GM12872 (cell line): ENCODE results near the gene GPBP1.

Source experiments
- TF ChIP-seq, protein P1 (sequence below): IDR thresholded peaks from 3 replicates; pipeline ENCODE4 v1.5.1; 2011; ENCODE audit warnings: low read depth, mild to moderate bottlenecking, low read length, moderate library complexity; ENCODE audit not compliant: insufficient read depth

The GPBP1 gene

DNA sequence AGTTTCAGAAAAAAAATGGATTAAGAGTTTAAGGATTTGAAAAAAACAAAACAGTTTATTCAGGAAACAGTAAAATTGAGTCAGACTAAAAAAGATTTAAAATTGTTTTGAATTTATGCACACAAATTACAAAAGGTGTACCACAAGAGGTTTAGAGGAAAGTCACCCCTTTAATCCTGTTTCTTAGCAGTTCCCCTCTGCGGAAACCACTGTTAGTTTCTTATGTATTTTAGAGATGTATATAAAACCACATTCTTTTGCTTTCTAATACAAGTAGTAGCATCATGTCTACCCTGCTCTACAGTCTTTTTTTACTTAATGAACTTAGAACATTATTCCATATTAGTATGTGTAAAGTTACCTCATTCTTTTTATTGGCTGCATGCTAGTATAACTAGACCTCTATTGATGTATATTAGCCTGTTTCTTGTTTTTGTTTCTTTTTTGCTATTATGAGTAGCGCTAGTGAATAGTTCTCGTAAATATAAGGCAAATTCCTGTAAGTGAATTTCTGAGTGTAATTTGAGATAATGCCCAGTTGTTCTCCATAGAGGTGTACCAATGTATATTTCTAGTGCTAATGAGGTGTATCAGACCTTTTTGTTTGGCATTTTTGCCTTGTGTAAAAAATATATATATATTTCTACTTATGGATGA is 20.0 kb downstream of the GPBP1 start:
- TF ChIP-seq, protein P1, sequence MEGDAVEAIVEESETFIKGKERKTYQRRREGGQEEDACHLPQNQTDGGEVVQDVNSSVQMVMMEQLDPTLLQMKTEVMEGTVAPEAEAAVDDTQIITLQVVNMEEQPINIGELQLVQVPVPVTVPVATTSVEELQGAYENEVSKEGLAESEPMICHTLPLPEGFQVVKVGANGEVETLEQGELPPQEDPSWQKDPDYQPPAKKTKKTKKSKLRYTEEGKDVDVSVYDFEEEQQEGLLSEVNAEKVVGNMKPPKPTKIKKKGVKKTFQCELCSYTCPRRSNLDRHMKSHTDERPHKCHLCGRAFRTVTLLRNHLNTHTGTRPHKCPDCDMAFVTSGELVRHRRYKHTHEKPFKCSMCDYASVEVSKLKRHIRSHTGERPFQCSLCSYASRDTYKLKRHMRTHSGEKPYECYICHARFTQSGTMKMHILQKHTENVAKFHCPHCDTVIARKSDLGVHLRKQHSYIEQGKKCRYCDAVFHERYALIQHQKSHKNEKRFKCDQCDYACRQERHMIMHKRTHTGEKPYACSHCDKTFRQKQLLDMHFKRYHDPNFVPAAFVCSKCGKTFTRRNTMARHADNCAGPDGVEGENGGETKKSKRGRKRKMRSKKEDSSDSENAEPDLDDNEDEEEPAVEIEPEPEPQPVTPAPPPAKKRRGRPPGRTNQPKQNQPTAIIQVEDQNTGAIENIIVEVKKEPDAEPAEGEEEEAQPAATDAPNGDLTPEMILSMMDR = no peak

DNA sequence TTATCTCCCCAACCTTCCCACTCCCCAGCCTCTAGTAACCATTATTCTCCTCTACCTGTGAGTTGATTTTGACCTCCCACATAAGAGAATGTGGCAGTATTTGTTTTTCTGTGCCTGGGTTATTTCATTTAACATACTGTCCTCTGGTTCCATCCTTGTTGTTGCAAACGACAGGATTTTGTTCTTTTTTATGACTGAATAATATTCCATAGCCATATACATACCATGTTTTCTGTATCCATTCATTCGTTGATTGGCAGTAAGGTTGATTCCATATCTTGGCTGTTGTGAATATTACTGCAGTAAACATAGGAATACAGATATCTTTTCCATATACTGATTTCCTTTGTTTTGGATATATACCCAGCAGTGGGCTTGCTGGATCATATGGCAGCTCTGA is 20.8 kb downstream of the GPBP1 start:
- TF ChIP-seq, protein P1 = no peak

DNA sequence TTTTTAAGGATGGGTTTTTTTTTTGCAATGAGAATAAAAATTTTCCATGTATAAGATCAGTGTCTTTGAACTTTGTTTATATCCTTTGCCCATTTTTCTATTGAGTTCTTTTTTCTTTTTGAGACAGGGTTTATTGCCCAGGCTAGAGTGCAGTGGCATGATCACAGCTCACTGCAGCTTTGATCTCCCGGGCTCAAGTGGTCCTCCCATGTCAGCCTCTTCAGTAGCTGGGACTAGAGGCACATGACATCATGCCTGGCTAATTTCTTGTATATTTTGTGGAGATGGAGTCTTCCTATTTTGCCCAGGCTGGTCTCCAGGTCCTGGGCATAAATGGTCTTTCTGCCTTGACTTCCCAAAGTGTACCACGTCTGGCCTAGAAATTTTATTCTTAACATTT is 21.2 kb downstream of the GPBP1 start:
- TF ChIP-seq, protein P1 = no peak

DNA sequence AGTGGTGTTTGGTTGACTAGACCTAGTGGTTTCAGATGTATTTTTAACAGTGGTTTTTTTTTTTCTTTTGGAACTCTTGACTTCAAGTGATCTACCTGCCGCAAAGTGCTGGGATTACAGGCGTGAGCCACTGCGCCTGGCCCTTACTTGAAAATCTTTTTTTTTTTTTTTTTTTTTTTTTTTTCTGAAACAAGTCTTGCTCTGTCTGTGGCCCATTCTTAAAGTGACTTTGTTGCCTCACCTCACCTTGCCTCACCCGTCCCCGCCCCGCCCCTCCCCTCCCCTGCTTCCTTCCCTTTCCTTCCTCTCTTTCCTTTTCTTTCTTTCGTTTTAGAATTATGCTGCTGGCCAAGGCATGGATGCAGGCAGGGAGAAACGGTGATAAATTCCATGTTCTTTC is 26.0 kb downstream of the GPBP1 start:
- TF ChIP-seq, protein P1 = no peak

DNA sequence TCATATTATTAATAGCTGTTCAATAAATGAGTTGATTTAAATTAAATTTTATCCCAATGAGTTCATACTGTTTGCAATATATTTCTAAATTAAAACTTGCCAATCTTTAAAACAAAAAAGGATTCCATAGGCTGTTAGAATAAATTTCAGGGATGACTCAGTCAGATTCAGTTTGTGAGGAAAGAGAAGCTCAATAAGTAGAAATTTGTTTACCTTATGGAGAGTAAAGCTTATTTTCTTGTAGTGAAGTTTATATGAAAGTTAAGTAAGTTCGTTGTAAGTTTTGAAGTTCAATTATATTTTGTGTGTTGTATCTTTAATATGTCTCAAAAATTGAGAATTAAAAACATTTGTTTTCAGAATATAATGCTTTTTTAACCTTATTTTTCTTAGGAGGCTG is 29.0 kb downstream of the GPBP1 start:
- TF ChIP-seq, protein P1 = no peak

DNA sequence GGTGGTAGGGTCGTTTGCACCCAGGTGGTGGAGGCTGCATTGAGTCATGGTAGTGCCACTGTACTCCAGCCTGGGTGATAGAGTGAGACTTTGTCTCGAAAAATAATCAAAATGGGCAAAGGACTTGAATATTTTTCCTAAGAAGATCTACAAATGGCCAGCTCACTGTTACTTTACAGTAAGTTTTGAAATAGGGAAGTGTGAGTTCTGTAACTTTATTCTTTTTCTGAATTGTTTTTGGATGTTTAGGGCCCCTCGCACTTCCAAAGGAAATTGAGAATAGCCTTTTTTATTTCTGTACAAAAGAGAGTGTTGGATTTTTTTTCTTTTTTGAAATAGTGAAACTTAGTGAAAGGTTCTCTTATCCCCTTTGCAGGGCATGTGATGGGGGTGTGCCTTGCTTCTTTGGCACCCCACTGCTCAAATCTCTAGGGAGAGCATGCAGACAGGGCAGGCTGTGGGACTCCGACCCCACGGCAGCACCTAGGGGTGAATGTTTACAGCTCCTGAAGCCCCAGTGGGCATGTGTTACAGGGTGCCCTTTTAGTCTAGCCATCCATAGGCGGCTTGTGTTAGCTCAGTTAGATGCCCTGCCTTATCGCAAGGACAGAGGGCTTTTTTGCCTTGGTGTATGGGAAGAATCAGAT is 33.3 kb downstream of the GPBP1 start:
- TF ChIP-seq, protein P1 = no peak

DNA sequence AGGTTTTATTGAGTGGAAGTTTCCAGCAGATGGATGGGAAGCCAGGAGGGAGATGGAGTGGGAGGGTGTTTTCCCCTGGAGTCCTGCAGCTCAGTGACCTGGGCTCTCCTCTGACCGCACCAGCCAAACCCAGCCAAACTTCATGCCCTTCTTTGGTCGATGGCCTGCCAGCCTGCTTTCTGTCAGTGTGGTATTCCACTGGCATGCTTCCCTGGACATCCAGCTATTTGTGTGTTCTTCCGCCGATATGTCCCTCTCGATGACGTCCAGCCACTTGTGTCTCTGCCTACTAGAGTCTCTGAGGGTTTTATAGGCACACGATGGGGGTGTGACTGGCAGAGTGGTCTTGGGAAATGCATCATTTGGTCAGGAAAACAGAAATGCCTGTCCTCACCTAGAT is 33.8 kb downstream of the GPBP1 start:
- TF ChIP-seq, protein P1 = no peak
